SK-N-SH (cell line): Measurements from ENCODE around the gene AGRN.

Experiments
- SMC3 ChIP-seq: IDR thresholded peaks from 2 replicates; pipeline ENCODE4 v1.6.1; 2012; ENCODE audit warnings: low read depth, low read length, improper control_type of control experiment
- TEAD4 ChIP-seq: IDR thresholded peaks from 2 replicates; pipeline ENCODE4 v1.4.0; 2012; ENCODE audit warnings: mild to moderate bottlenecking, borderline replicate concordance; ENCODE audit not compliant: insufficient read depth

GRCh38 chr1:997713-997992, 22.3 kb upstream of the AGRN start:
- TF ChIP-seq SMC3 = no peak
- TF ChIP-seq TEAD4 = no peak
